Cortex of kidney (tissue), 1 donor: Measurements from ENCODE around the gene LIF.

Experiments used
- DNase-seq: peaks from one replicate; lab custom pipeline; 2025; lab: John Stamatoyannopoulos, UW

The LIF gene

GRCh38 chr22:30245985-30246813 is at the start of gene LIF:
Gene LIF, minus strand, starts transcription at chr22:30246759. Its CDS starts 64 bp downstream, at chr22:30246695.
- no peak for DNase-seq

GRCh38 chr22:30296324-30296723 is 49.8 kb upstream of the LIF start:
- no peak for DNase-seq

GRCh38 chr22:30295576-30295975 is 49.0 kb upstream of the LIF start:
- no peak for DNase-seq

- no peak for DNase-seq
These were observed 48.3 kb upstream of the LIF start for GRCh38 chr22:30294830-30295229.

GRCh38 chr22:30294066-30294465 is 47.5 kb upstream of the LIF start:
- no peak for DNase-seq

- DNase-seq: no peak
These were observed 46.5 kb upstream of the LIF start for GRCh38 chr22:30293026-30293425.

GRCh38 chr22:30292069-30292970 is 45.8 kb upstream of the LIF start:
- no peak for DNase-seq

- peak; percentile 27 for DNase-seq
These were observed 44.7 kb upstream of the LIF start for GRCh38 chr22:30291058-30291892.

- DNase-seq: no peak
These were observed 43.9 kb upstream of the LIF start for GRCh38 chr22:30290342-30291057.

GRCh38 chr22:30289980-30290313 is 43.4 kb upstream of the LIF start:
- no peak for DNase-seq

GRCh38 chr22:30289141-30289979 is 42.8 kb upstream of the LIF start, which contains the start of gene CASTOR1:
Gene CASTOR1, minus strand, starts transcription at chr22:30289505. Its CDS starts 8 bp downstream, at chr22:30289497.
- DNase-seq: peak; percentile 72

GRCh38 chr22:30288419-30289140 is 42.0 kb upstream of the LIF start:
- no peak for DNase-seq

GRCh38 chr22:30287648-30288418 is 41.3 kb upstream of the LIF start:
- DNase-seq: peak; percentile 25

GRCh38 chr22:30286813-30287647 is 40.5 kb upstream of the LIF start:
- no peak for DNase-seq

GRCh38 chr22:30286331-30286730 is 39.8 kb upstream of the LIF start:
- DNase-seq: no peak

GRCh38 chr22:30285846-30286200 is 39.3 kb upstream of the LIF start:
- DNase-seq: no peak

- DNase-seq: no peak
These were observed 38.8 kb upstream of the LIF start for GRCh38 chr22:30285176-30285845.

- no peak for DNase-seq
These were observed 38.1 kb upstream of the LIF start for GRCh38 chr22:30284666-30285065.
